HepG2 (cell line): ENCODE measurements around the gene SDK1. TPM values are rescaled to one million over a fixed set of nuclear protein-coding genes. Genes with fewer than 3 reads are reported as not detected.

ENCODE experiments used
- ARNT ChIP-seq: fragments of 450-650 bp; IDR thresholded peaks from 2 replicates; pipeline ENCODE4 v1.6.1; 2017
- ARNT2 ChIP-seq: sonication (generic); formaldehyde crosslinking; IDR thresholded peaks from 2 replicates; pipeline ENCODE4 v1.8.0; 2022; ENCODE audit warnings: mild to moderate bottlenecking, low read depth, missing genetic modification reagents, moderate library complexity
- CTCF ChIP-seq: sonication (generic); formaldehyde crosslinking; IDR thresholded peaks from 2 replicates; pipeline ENCODE4 v1.5.0; 2020; ENCODE audit warnings: mild to moderate bottlenecking, missing genetic modification reagents, moderate library complexity
- FOSL1 ChIP-seq: sonication (generic); formaldehyde crosslinking; IDR thresholded peaks from 2 replicates; pipeline ENCODE4 v1.9.0; 2021; ENCODE audit warnings: missing genetic modification reagents, borderline replicate concordance
- HIVEP1 ChIP-seq: sonication (generic); formaldehyde crosslinking; IDR thresholded peaks from 2 replicates; pipeline ENCODE4 v1.4.0; 2020; ENCODE audit warnings: mild to moderate bottlenecking, missing genetic modification reagents
- KLF11 ChIP-seq: IDR thresholded peaks from 2 replicates; pipeline ENCODE4 v1.6.1; 2016; ENCODE audit warnings: missing compliant biosample characterization
- PRMT3 ChIP-seq: sonication (generic); formaldehyde crosslinking; IDR thresholded peaks from 2 replicates; pipeline ENCODE4 v1.8.1; 2022; ENCODE audit warnings: low read depth, mild to moderate bottlenecking, moderate library complexity, missing genetic modification reagents, borderline replicate concordance
- SAP130 ChIP-seq: IDR thresholded peaks from 2 replicates; pipeline ENCODE4 v1.6.1; 2016; ENCODE audit warnings: low read depth
- SP140L ChIP-seq: sonication (generic); formaldehyde crosslinking; IDR thresholded peaks from 2 replicates; pipeline ENCODE4 v1.4.0; 2020; ENCODE audit warnings: missing genetic modification reagents, borderline replicate concordance
- TCF7L2 ChIP-seq: IDR thresholded peaks from 2 replicates; pipeline ENCODE4 v1.6.1; 2011; ENCODE audit warnings: mild to moderate bottlenecking, low read depth, low read length, moderate library complexity
- TFDP2 ChIP-seq: sonication (generic); formaldehyde crosslinking; IDR thresholded peaks from 2 replicates; pipeline ENCODE4 v1.4.0; 2020; ENCODE audit warnings: missing genetic modification reagents
- ZBED4 ChIP-seq: sonication (generic); formaldehyde crosslinking; IDR thresholded peaks from 2 replicates; pipeline ENCODE4 v1.4.0; 2020; ENCODE audit warnings: missing genetic modification reagents, borderline replicate concordance
- ZNF839 ChIP-seq: sonication (generic); formaldehyde crosslinking; IDR thresholded peaks from 2 replicates; pipeline ENCODE4 v1.4.0; 2020; ENCODE audit warnings: missing genetic modification reagents, mild to moderate bottlenecking, borderline replicate concordance
- polyA plus RNA-seq, 8 experiments: library from polyadenylated mRNA; depleted of rRNA in 3 of 8; stranded (reverse) in 7 of 8; unstranded in 1 of 8; fragments of >200 nt; fragmentation: Illumina TruSeq in 4 of 8; extraction: Trizol in 4 of 8; gene quantifications; 2 replicates each; pipeline versions ENCODE4 v1.2.1 to v1.2.3, GENCODE V29; 2011 to 2016; ENCODE audit warnings: low read depth in 4 of 8, missing spikeins in 1 of 8, mixed read lengths in 1 of 8; ENCODE audit not compliant: insufficient read depth in 1 of 8
- total RNA-seq, 5 experiments: library from RNA; depleted of rRNA; stranded (reverse); fragments of >200 nt; fragmentation: Illumina TruSeq; extraction: Trizol; gene quantifications; 2 replicates each; pipeline ENCODE4 v1.2.3, GENCODE V29; 2016; ENCODE audit warnings: low read depth in 1 of 5
- TF ChIP-seq, protein P1 (sequence below): sonication (generic); formaldehyde crosslinking; IDR thresholded peaks from 2 replicates; pipeline ENCODE4 v1.4.0; 2020; ENCODE audit warnings: missing genetic modification reagents
- TF ChIP-seq, protein P2 (sequence below): sonication (generic); formaldehyde crosslinking; IDR thresholded peaks from 2 replicates; pipeline ENCODE4 v1.5.0; 2020; ENCODE audit warnings: missing genetic modification reagents
- TF ChIP-seq, protein P3 (sequence below): sonication (generic); formaldehyde crosslinking; IDR thresholded peaks from 2 replicates; pipeline ENCODE4 v1.8.1; 2023; ENCODE audit warnings: missing genetic modification reagents, mild to moderate bottlenecking, borderline replicate concordance
- TF ChIP-seq, protein P4 (sequence below): sonication (generic); formaldehyde crosslinking; IDR thresholded peaks from 2 replicates; pipeline ENCODE4 v1.4.0; 2020; ENCODE audit warnings: missing genetic modification reagents, borderline replicate concordance

SDK1 gene
- total and polyA plus RNA-seq, 2 of the 13 experiments (the other 11 are each of a cell fraction or from before 2014, with no cell fraction given), result 0.35 to 2.4 TPM

DNA sequence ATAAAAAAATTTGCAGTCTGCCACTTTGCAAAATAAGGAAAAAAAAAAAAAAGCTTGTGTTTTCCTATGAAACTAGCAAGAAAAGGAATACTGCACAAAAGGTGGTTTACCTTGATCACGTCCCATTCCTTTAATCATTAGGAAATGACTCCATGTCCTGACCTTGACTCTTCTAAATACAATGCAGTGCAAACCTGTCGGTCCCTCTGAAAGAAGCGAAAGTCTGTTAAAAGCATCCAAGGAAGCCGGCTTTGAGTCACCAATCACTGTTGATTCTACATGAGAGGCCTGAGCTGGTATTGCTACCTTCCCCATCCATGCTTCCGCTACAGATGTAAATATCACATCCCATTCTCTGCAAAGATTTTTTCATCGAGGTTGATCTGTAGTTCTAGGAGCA, 652.1 kb downstream of the SDK1 start (continued):
- TF ChIP-seq KLF11 (CRISPR knock-in tag) (no peak), TCF7L2 (peak; percentile 12; the same call in 1 of the 2 replicates), CTCF (no peak), PRMT3 (CRISPR knock-in tag) (no peak), TFDP2 (CRISPR knock-in tag) (no peak), SP140L (CRISPR knock-in tag) (no peak), ZNF839 (CRISPR knock-in tag) (no peak), HIVEP1 (no peak), ARNT2 (CRISPR knock-in tag) (no peak), FOSL1 (CRISPR knock-in tag) (peak; percentile 54; the same call in 1 of the 2 replicates), ZBED4 (CRISPR knock-in tag) (no peak), ARNT (no peak), SAP130 (CRISPR knock-in tag) (peak; percentile 48)
- TF ChIP-seq, protein P1, sequence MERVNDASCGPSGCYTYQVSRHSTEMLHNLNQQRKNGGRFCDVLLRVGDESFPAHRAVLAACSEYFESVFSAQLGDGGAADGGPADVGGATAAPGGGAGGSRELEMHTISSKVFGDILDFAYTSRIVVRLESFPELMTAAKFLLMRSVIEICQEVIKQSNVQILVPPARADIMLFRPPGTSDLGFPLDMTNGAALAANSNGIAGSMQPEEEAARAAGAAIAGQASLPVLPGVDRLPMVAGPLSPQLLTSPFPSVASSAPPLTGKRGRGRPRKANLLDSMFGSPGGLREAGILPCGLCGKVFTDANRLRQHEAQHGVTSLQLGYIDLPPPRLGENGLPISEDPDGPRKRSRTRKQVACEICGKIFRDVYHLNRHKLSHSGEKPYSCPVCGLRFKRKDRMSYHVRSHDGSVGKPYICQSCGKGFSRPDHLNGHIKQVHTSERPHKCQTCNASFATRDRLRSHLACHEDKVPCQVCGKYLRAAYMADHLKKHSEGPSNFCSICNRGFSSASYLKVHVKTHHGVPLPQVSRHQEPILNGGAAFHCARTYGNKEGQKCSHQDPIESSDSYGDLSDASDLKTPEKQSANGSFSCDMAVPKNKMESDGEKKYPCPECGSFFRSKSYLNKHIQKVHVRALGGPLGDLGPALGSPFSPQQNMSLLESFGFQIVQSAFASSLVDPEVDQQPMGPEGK (CRISPR knock-in tag), result no peak
- TF ChIP-seq, protein P2, sequence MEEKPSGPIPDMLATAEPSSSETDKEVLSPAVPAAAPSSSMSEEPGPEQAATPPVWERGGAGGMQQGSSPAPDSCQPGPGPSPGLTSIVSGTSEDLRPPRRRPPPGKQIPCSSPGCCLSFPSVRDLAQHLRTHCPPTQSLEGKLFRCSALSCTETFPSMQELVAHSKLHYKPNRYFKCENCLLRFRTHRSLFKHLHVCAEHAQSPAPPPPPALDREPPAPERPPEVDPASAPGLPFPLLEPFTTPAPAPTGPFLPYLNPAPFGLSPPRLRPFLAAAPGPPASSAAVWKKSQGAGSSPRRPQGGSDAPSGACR, result no peak
- TF ChIP-seq, protein P3, sequence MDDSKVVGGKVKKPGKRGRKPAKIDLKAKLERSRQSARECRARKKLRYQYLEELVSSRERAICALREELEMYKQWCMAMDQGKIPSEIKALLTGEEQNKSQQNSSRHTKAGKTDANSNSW (CRISPR knock-in tag), result no peak
- TF ChIP-seq, protein P4, sequence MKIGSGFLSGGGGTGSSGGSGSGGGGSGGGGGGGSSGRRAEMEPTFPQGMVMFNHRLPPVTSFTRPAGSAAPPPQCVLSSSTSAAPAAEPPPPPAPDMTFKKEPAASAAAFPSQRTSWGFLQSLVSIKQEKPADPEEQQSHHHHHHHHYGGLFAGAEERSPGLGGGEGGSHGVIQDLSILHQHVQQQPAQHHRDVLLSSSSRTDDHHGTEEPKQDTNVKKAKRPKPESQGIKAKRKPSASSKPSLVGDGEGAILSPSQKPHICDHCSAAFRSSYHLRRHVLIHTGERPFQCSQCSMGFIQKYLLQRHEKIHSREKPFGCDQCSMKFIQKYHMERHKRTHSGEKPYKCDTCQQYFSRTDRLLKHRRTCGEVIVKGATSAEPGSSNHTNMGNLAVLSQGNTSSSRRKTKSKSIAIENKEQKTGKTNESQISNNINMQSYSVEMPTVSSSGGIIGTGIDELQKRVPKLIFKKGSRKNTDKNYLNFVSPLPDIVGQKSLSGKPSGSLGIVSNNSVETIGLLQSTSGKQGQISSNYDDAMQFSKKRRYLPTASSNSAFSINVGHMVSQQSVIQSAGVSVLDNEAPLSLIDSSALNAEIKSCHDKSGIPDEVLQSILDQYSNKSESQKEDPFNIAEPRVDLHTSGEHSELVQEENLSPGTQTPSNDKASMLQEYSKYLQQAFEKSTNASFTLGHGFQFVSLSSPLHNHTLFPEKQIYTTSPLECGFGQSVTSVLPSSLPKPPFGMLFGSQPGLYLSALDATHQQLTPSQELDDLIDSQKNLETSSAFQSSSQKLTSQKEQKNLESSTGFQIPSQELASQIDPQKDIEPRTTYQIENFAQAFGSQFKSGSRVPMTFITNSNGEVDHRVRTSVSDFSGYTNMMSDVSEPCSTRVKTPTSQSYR (CRISPR knock-in tag), result no peak
